ENCODE results near the gene LRMDA. TPM values are rescaled to one million over a fixed set of nuclear protein-coding genes. Genes with fewer than 3 reads are reported as not detected.
A peak's percentile ranks its signal among the peaks of the same experiment; 100 is the strongest.

LRMDA gene
- total and polyA plus RNA-seq, 4 donors = 12.1 to 40.8 (median 21.6) TPM

- TF ChIP-seq CTCF (IDR thresholded peaks at IDR 0.05; ENCODE audit: control extremely low read depth, extremely low read depth) = no peak
- Histone ChIP-seq H3K27me3 (ENCODE audit: control insufficient read depth in 3 of 3, insufficient read depth in 3 of 3, low read length in 2 of 3) (no peaks in the 10 kb centered on the region), H3K9ac (ENCODE audit: insufficient read depth in 1 of 2, low read length in 2 of 2) (no peak overlapping the region), H3K4me1 (ENCODE audit: control insufficient read depth in 5 of 5, insufficient read depth in 5 of 5, low read length in 5 of 5) (peaks cover 1 to 36% (median 21%) of the 10 kb centered on the region in 5 donors), H3K4me3 (no peak overlapping the region), H3K9me3 (ENCODE audit: control insufficient read depth in 4 of 4, insufficient read depth in 3 of 4, low read length in 3 of 4) (no peaks in the 10 kb centered on the region), H3K27ac (ENCODE audit: low read depth in 1 of 2, low read length in 1 of 2) (no peak overlapping the region), H3K36me3 (ENCODE audit: control insufficient read depth in 4 of 4, insufficient read depth in 4 of 4, low read length in 4 of 4) (no peaks in the 10 kb centered on the region)
- 92% methylated on average over 5 of the region's 5 CpGs for WGBS, 2 donors
- ATAC-seq (ENCODE audit: insufficient read depth, low FRiP score) = no peak
- DNase-seq = no peak
Observed at GRCh38 chr10:76184647-76185046, 753.2 kb downstream of the LRMDA start.

- Histone ChIP-seq H3K4me1 (ENCODE audit: control insufficient read depth in 5 of 5, insufficient read depth in 5 of 5, low read length in 5 of 5) (peaks cover 0 to 46% (median 21%) of the 10 kb centered on the region in 5 donors), H3K27me3 (ENCODE audit: control insufficient read depth in 3 of 3, insufficient read depth in 3 of 3, low read length in 2 of 3) (no peaks in the 10 kb centered on the region), H3K9me3 (ENCODE audit: control insufficient read depth in 4 of 4, insufficient read depth in 3 of 4, low read length in 3 of 4) (no peaks in the 10 kb centered on the region), H3K9ac (ENCODE audit: insufficient read depth in 1 of 2, low read length in 2 of 2) (no peak overlapping the region), H3K36me3 (ENCODE audit: control insufficient read depth in 4 of 4, insufficient read depth in 4 of 4, low read length in 4 of 4) (no peaks in the 10 kb centered on the region), H3K4me3 (no peak overlapping the region), H3K27ac (ENCODE audit: low read depth in 1 of 2, low read length in 1 of 2) (no peak overlapping the region)
- no peak for ATAC-seq (ENCODE audit: insufficient read depth, low FRiP score)
- TF ChIP-seq CTCF (IDR thresholded peaks at IDR 0.05; ENCODE audit: control extremely low read depth, extremely low read depth) = no peak
- peak in 2 of 3 donors; percentile 55 to 56 for DNase-seq
- 73 to 82% methylated on average over 10 of the region's 10 CpGs for WGBS, 2 donors
Observed at GRCh38 chr10:76185471-76186301, 754.3 kb downstream of the LRMDA start.

GRCh38 chr10:76188216-76188615, 756.8 kb downstream of the LRMDA start:
- peak; percentile 57 to 84 (median 74) for DNase-seq
- 90 to 95% methylated on average over 3 of the region's 3 CpGs for WGBS, 2 donors

More at GRCh38 chr10:76188216-76188615, 756.8 kb downstream of the LRMDA start:
- Histone ChIP-seq H3K27me3 (ENCODE audit: control insufficient read depth in 3 of 3, insufficient read depth in 3 of 3, low read length in 2 of 3) (no peaks in the 10 kb centered on the region), H3K36me3 (ENCODE audit: control insufficient read depth in 4 of 4, insufficient read depth in 4 of 4, low read length in 4 of 4) (no peaks in the 10 kb centered on the region), H3K4me1 (ENCODE audit: control insufficient read depth in 5 of 5, insufficient read depth in 5 of 5, low read length in 5 of 5) (peaks cover 1 to 68% (median 27%) of the 10 kb centered on the region in 5 donors), H3K27ac (ENCODE audit: low read depth in 1 of 2, low read length in 1 of 2) (no peak overlapping the region), H3K9me3 (ENCODE audit: control insufficient read depth in 4 of 4, insufficient read depth in 3 of 4, low read length in 3 of 4) (no peaks in the 10 kb centered on the region), H3K9ac (ENCODE audit: insufficient read depth in 1 of 2, low read length in 2 of 2) (no peak overlapping the region), H3K4me3 (no peak overlapping the region)
- TF ChIP-seq CTCF (IDR thresholded peaks at IDR 0.05; ENCODE audit: control extremely low read depth, extremely low read depth) = no peak
- no peak for ATAC-seq (ENCODE audit: insufficient read depth, low FRiP score)

Measured in lung (tissue), 12 donors.